Astrocyte (in vitro differentiated cells and primary cell): ENCODE results near the gene MAGI3. TPM values are rescaled to one million over a fixed set of nuclear protein-coding genes. Genes with fewer than 3 reads are reported as not detected.
"Not testable (repeated sequence)": the region's sequence is repeated elsewhere in the genome, so short reads cannot be mapped to it uniquely, and the experiment has no call there.

Experiments
- DNase-seq: peaks from one replicate; pipeline ENCODE4 v3.0.0-alpha.2; 2010; ENCODE audit warnings: low read depth
- FAIRE-seq: peaks from 2 replicates; lab custom pipeline; 2011; peaks lifted over from hg19 to GRCh38; lab: Jason Lieb, UNC
- H2AFZ ChIP-seq: 2 replicates; pipeline ENCODE4 v1.6.0; 2012; ENCODE audit warnings: low read depth, low read length, inconsistent platforms
- H3K27ac ChIP-seq: 2 replicates; pipeline ENCODE4 v1.5.1; 2011; ENCODE audit warnings: low read depth, low read length, inconsistent platforms
- H3K27me3 ChIP-seq: 2 replicates; pipeline ENCODE4 v1.6.0; 2011; ENCODE audit warnings: low read length, inconsistent platforms; ENCODE audit not compliant: insufficient read depth
- H3K36me3 ChIP-seq: 2 replicates; pipeline ENCODE4 v1.5.1; 2011; ENCODE audit warnings: low read length, inconsistent platforms; ENCODE audit not compliant: insufficient read depth
- H3K4me1 ChIP-seq: 2 replicates; pipeline ENCODE4 v1.5.1; 2011; ENCODE audit warnings: low read length, inconsistent platforms; ENCODE audit not compliant: insufficient read depth
- H3K4me2 ChIP-seq: 2 replicates; pipeline ENCODE4 v1.6.0; 2012; ENCODE audit warnings: low read length, inconsistent platforms
- H3K4me3 ChIP-seq: 2 replicates; pipeline ENCODE4 v1.5.1; 2011; ENCODE audit warnings: low read depth, mild to moderate bottlenecking, low read length, inconsistent platforms; ENCODE audit not compliant: insufficient read depth
- H3K79me2 ChIP-seq: 2 replicates; pipeline ENCODE4 v1.6.0; 2012; ENCODE audit warnings: mild to moderate bottlenecking, low read length, inconsistent platforms; ENCODE audit not compliant: insufficient read depth
- H3K9ac ChIP-seq: 2 replicates; pipeline ENCODE4 v1.6.0; 2012; ENCODE audit warnings: mild to moderate bottlenecking, low read length, inconsistent platforms
- H3K9me3 ChIP-seq: 2 replicates; pipeline ENCODE4 v1.5.1; 2012; ENCODE audit warnings: low read depth, mild to moderate bottlenecking, low read length, inconsistent platforms; ENCODE audit not compliant: insufficient read depth
- H4K20me1 ChIP-seq: 2 replicates; pipeline ENCODE4 v1.6.0; 2012; ENCODE audit warnings: low read length, inconsistent platforms; ENCODE audit not compliant: insufficient read depth
- H3K27ac Mint-ChIP-seq: one replicate; pipeline ENCODE4 v1.8.0; 2021; ENCODE audit warnings: mild to moderate bottlenecking, mixed read lengths; ENCODE audit not compliant: unreplicated experiment
- H3K27me3 Mint-ChIP-seq: one replicate; pipeline ENCODE4 v1.8.0; 2021; ENCODE audit warnings: low read depth, mixed read lengths; ENCODE audit not compliant: unreplicated experiment
- H3K36me3 Mint-ChIP-seq: one replicate; pipeline ENCODE4 v1.8.0; 2021; ENCODE audit warnings: low read depth, mixed read lengths; ENCODE audit not compliant: unreplicated experiment
- H3K4me1 Mint-ChIP-seq: one replicate; pipeline ENCODE4 v1.8.0; 2021; ENCODE audit warnings: low read depth, mixed read lengths; ENCODE audit not compliant: unreplicated experiment
- H3K4me3 Mint-ChIP-seq: one replicate; pipeline ENCODE4 v1.8.0; 2021; ENCODE audit warnings: mild to moderate bottlenecking, moderate library complexity, mixed read lengths; ENCODE audit not compliant: unreplicated experiment
- H3K9me3 Mint-ChIP-seq: one replicate; pipeline ENCODE4 v1.8.0; 2021; ENCODE audit warnings: mild to moderate bottlenecking, mixed read lengths; ENCODE audit not compliant: unreplicated experiment
- EZH2 ChIP-seq: IDR thresholded peaks from 2 replicates; pipeline ENCODE4 v1.6.1; 2012; ENCODE audit warnings: mild to moderate bottlenecking, low read length, inconsistent platforms; ENCODE audit not compliant: insufficient read depth
- total RNA-seq: library from RNA; stranded (reverse); gene quantifications from 2 replicates; pipeline ENCODE4 v1.2.1, GENCODE V29; 2021
- TF ChIP-seq, protein P1 (sequence below): IDR thresholded peaks from 2 replicates; pipeline ENCODE4 v1.5.1; 2011; ENCODE audit warnings: low read depth, mild to moderate bottlenecking, inconsistent platforms, low read length, moderate library complexity; ENCODE audit not compliant: insufficient read depth

The MAGI3 gene
- total RNA-seq, 1 donor from 2014 or later = 16.5 TPM

DNA sequence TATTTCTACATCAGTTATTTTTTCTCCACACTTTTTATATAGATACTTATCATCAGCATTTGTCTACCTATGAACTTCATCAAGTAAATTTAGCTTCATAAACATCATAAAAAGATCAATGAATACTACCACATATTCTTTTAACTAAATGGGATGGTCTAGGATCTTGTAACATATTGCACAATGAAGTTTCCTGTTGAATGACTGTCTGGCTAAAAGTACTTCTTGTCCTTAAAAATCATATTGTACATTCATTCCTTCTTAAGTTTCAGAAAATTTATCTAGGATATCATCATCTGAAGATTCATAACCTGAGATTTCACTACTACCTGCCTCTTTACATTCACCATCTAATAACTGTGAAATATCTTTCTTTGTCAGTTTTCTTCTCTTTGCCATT, 69.0 kb downstream of the MAGI3 start:
- Histone ChIP-seq H3K27me3 (no peaks in the 10 kb centered on the region), H3K9me3 (no peaks in the 10 kb centered on the region), H2AFZ (no peak overlapping the region), H3K4me2 (no peak overlapping the region), H3K79me2 (peaks cover 21% of the 10 kb centered on the region), H3K4me3 (no peak overlapping the region), H4K20me1 (no peaks in the 10 kb centered on the region), H3K36me3 (no peaks in the 10 kb centered on the region), H3K4me1 (peaks cover 8% of the 10 kb centered on the region), H3K9ac (no peak overlapping the region), H3K27ac (no peak overlapping the region)
- peaks cover 13% of the 10 kb centered on the region for H3K4me1 Mint-ChIP-seq
- TF ChIP-seq, protein P1, sequence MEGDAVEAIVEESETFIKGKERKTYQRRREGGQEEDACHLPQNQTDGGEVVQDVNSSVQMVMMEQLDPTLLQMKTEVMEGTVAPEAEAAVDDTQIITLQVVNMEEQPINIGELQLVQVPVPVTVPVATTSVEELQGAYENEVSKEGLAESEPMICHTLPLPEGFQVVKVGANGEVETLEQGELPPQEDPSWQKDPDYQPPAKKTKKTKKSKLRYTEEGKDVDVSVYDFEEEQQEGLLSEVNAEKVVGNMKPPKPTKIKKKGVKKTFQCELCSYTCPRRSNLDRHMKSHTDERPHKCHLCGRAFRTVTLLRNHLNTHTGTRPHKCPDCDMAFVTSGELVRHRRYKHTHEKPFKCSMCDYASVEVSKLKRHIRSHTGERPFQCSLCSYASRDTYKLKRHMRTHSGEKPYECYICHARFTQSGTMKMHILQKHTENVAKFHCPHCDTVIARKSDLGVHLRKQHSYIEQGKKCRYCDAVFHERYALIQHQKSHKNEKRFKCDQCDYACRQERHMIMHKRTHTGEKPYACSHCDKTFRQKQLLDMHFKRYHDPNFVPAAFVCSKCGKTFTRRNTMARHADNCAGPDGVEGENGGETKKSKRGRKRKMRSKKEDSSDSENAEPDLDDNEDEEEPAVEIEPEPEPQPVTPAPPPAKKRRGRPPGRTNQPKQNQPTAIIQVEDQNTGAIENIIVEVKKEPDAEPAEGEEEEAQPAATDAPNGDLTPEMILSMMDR = no peak
- TF ChIP-seq EZH2 = no peak
- H3K27me3 Mint-ChIP-seq = no peaks in the 10 kb centered on the region
- DNase-seq = no peak
- H3K27ac Mint-ChIP-seq = no peak overlapping the region
- H3K4me3 Mint-ChIP-seq = no peak overlapping the region
- no peak for FAIRE-seq
- peaks cover 7% of the 10 kb centered on the region for H3K9me3 Mint-ChIP-seq
- H3K36me3 Mint-ChIP-seq = peaks cover 5% of the 10 kb centered on the region

DNA sequence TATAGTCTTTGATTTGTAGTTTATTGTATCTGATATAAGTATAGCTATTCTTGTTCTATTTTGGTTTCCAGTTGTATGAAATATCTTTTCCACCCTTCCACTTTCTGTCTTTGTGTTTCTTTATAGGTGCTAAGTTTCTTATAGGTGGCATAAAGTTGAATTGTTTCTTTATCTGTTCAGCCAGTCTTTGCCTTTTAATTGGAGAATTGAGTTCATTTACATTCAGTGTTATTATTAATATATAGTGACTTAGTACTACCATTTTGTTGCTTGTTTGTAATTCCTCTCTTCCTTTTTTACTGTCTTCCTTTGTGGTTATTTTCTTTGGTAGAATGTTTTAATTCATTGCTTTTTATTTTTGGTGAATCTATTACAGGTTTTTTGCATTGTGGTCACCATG, 77.7 kb downstream of the MAGI3 start:
- Histone ChIP-seq H3K4me1 (no peaks in the 10 kb centered on the region), H3K9me3 (no peaks in the 10 kb centered on the region), H3K27me3 (no peaks in the 10 kb centered on the region), H4K20me1 (peaks cover 4% of the 10 kb centered on the region), H3K36me3 (no peaks in the 10 kb centered on the region), H3K4me2 (no peak overlapping the region), H3K4me3 (no peak overlapping the region), H3K9ac (no peak overlapping the region), H3K27ac (no peak overlapping the region), H2AFZ (no peak overlapping the region), H3K79me2 (peaks cover 22% of the 10 kb centered on the region)
- Mint-ChIP-seq H3K4me1 (no peaks in the 10 kb centered on the region), H3K36me3 (no peaks in the 10 kb centered on the region), H3K27ac (no peak overlapping the region), H3K4me3 (no peak overlapping the region), H3K27me3 (no peaks in the 10 kb centered on the region), H3K9me3 (peaks cover 5% of the 10 kb centered on the region)
- DNase-seq (no peak), FAIRE-seq (no peak)
- TF ChIP-seq, protein P1 = no peak
- TF ChIP-seq EZH2 = no peak

DNA sequence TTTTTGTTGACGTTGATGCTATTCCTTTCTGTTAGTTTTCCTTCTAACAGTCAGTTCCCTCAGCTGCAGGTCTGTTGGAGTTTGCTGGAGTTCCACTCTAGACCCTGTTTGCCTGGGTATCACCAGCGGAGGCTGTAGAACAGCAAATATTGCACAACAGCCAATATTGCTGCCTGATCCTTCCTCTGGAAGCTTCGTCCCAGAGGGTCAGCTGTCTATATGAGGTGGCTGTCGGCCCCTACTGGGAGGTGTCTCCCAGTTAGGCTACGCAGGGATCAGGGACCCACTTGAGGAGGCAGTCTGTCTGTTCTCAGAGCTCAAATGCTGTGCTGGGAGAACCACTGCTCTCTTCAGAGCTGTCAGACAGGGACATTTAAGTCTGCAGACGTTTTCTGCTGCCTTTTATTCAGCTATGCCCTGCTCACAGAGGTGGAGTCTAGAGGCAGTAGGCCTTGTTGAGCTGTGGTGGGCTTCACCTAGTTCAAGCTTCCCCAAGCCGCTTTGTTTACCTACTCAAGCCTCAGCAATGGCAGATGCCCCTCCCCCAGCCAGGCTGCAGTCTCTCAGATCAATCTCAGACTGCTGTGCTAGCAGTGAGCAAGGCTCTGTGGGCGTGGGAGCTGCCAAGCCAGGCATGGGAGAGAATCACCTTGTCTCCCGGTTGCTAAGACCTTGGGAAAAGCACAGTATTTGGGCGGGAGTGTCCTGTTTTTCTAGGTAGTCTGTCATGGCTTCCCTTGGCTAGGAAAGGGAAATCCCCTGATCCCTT, 88.3 kb downstream of the MAGI3 start:
- H3K36me3 ChIP-seq, H3K4me3 Mint-ChIP-seq, H3K4me1 ChIP-seq, H3K4me2 ChIP-seq, H3K9me3 ChIP-seq, H3K27ac Mint-ChIP-seq, H3K9ac ChIP-seq, DNase-seq, H3K27ac ChIP-seq, FAIRE-seq, H4K20me1 ChIP-seq, H3K27me3 ChIP-seq, H3K4me3 ChIP-seq, H3K4me1 Mint-ChIP-seq, H2AFZ ChIP-seq, H3K27me3 Mint-ChIP-seq: not testable (repeated sequence)
- Mint-ChIP-seq H3K9me3 (peaks cover 39% of the 10 kb centered on the region), H3K36me3 (peaks cover 17% of the 10 kb centered on the region)
- H3K79me2 ChIP-seq = peaks cover 24% of the 10 kb centered on the region
